HEK293T (cell line): ENCODE measurements around the gene SLITRK3.
"Not testable (repeated sequence)": the region's sequence is repeated elsewhere in the genome, so short reads cannot be mapped to it uniquely, and the experiment has no call there.

ENCODE experiments used
- CTCF ChIA-PET: fragments of 350-600 bp; formaldehyde crosslinking; extraction: SDS; loops from one replicate; lab custom pipeline; 2021; ENCODE audit warnings: antibody characterized with exemption, inconsistent platforms; lab: Yijun Ruan, JAX
- POLR2A ChIA-PET: fragments of 350-600 bp; formaldehyde crosslinking; extraction: SDS; loops from one replicate; lab custom pipeline; 2020; ENCODE audit warnings: antibody characterized with exemption, inconsistent platforms; lab: Yijun Ruan, JAX
- DNase-seq: peaks from one replicate; pipeline ENCODE4 v3.0.0; 2012; ENCODE audit warnings: mixed read lengths; ENCODE audit errors: extremely low spot score
- ARNT ChIP-seq: fragments of 450-650 bp; IDR thresholded peaks from 2 replicates; pipeline ENCODE4 v1.6.1; 2017; ENCODE audit warnings: mild to moderate bottlenecking
- BHLHE40 ChIP-seq: fragments of 450-650 bp; IDR thresholded peaks from 2 replicates; pipeline ENCODE4 v1.6.1; 2016; ENCODE audit warnings: mild to moderate bottlenecking, moderate library complexity, borderline replicate concordance
- CTBP1 ChIP-seq: fragments of 450-650 bp; IDR thresholded peaks from 2 replicates; pipeline ENCODE4 v1.6.1; 2016; ENCODE audit warnings: borderline replicate concordance
- ELF4 ChIP-seq: fragments of 450-650 bp; IDR thresholded peaks from 2 replicates; pipeline ENCODE4 v1.6.1; 2017; ENCODE audit warnings: antibody characterized with exemption
- FOXK2 ChIP-seq: fragments of 450-650 bp; IDR thresholded peaks from 2 replicates; pipeline ENCODE4 v1.6.1; 2016; ENCODE audit warnings: mild to moderate bottlenecking
- FOXM1 ChIP-seq: fragments of 450-650 bp; IDR thresholded peaks from 2 replicates; pipeline ENCODE4 v1.6.1; 2017; ENCODE audit warnings: mild to moderate bottlenecking, borderline replicate concordance
- HDGF ChIP-seq: fragments of 450-650 bp; IDR thresholded peaks from 2 replicates; pipeline ENCODE4 v1.6.1; 2017; ENCODE audit warnings: antibody characterized with exemption, borderline replicate concordance
- LEF1 ChIP-seq: fragments of 450-650 bp; IDR thresholded peaks from 2 replicates; pipeline ENCODE4 v1.6.1; 2017; ENCODE audit warnings: mild to moderate bottlenecking, borderline replicate concordance
- NFRKB ChIP-seq: fragments of 450-650 bp; IDR thresholded peaks from 2 replicates; pipeline ENCODE4 v1.6.1; 2016; ENCODE audit warnings: mild to moderate bottlenecking, moderate library complexity
- SP1 ChIP-seq: fragments of 450-650 bp; IDR thresholded peaks from 2 replicates; pipeline ENCODE4 v1.6.1; 2017
- SUZ12 ChIP-seq: fragments of 450-650 bp; IDR thresholded peaks from 2 replicates; pipeline ENCODE4 v1.6.1; 2016; ENCODE audit warnings: mild to moderate bottlenecking
- TARDBP ChIP-seq: fragments of 450-650 bp; IDR thresholded peaks from 2 replicates; pipeline ENCODE4 v1.6.1; 2016
- ZNF384 ChIP-seq: fragments of 450-650 bp; IDR thresholded peaks from 2 replicates; pipeline ENCODE4 v1.6.1; 2016

Gene SLITRK3

GRCh38 chr3:165156757-165157420 is 39.3 kb downstream of the SLITRK3 start:
- TF ChIP-seq ARNT (no peak), FOXM1 (no peak), FOXK2 (no peak), NFRKB (no peak), SUZ12 (no peak), HDGF (no peak), TARDBP (no peak), ELF4 (no peak), LEF1 (no peak), BHLHE40 (no peak)
- ChIA-PET CTCF (no interaction called here), POLR2A (no interaction called here)
- no peak for DNase-seq

- ChIA-PET POLR2A (no interaction called here), CTCF (no interaction called here)
- DNase-seq = no peak
- TF ChIP-seq SUZ12 = no peak
- no peak for TF ChIP-seq FOXM1
- no peak for TF ChIP-seq CTBP1
- no peak for TF ChIP-seq BHLHE40
- no peak for TF ChIP-seq LEF1
- no peak for TF ChIP-seq ZNF384
- TF ChIP-seq SP1 = no peak
- no peak for TF ChIP-seq NFRKB
These were observed 47.2 kb downstream of the SLITRK3 start for GRCh38 chr3:165148876-165149441.

- ChIA-PET CTCF (no interaction called here), POLR2A (no interaction called here)
- no peak for TF ChIP-seq SP1
- no peak for DNase-seq
These were observed 51.9 kb downstream of the SLITRK3 start for GRCh38 chr3:165144271-165144670.

- CTCF ChIA-PET, POLR2A ChIA-PET, DNase-seq: not testable (repeated sequence)
These were observed 56.3 kb downstream of the SLITRK3 start for GRCh38 chr3:165139918-165140317.
